Astrocyte of the spinal cord (primary cell): ENCODE results near the gene CAPN7.
A peak's percentile ranks its signal among the peaks of the same experiment; 100 is the strongest.

Experiments used
- DNase-seq: peaks from one replicate; pipeline ENCODE4 v3.0.0; 2011; ENCODE audit warnings: low read depth, low spot score
- H3K4me3 ChIP-seq: 2 replicates; pipeline ENCODE4 v1.5.1; 2011; ENCODE audit warnings: low read depth, mild to moderate bottlenecking, low read length, moderate library complexity
- in situ Hi-C: cut with HindIII; loops from 2 replicates; pipeline ENCODE4 v1.10.0; 2017; ENCODE audit warnings: low sequenced_read_pairs
- TF ChIP-seq, protein P1 (sequence below): IDR thresholded peaks from 2 replicates; pipeline ENCODE4 v1.5.1; 2012; ENCODE audit warnings: low read depth, mild to moderate bottlenecking, low read length, inconsistent platforms

The CAPN7 gene

DNA sequence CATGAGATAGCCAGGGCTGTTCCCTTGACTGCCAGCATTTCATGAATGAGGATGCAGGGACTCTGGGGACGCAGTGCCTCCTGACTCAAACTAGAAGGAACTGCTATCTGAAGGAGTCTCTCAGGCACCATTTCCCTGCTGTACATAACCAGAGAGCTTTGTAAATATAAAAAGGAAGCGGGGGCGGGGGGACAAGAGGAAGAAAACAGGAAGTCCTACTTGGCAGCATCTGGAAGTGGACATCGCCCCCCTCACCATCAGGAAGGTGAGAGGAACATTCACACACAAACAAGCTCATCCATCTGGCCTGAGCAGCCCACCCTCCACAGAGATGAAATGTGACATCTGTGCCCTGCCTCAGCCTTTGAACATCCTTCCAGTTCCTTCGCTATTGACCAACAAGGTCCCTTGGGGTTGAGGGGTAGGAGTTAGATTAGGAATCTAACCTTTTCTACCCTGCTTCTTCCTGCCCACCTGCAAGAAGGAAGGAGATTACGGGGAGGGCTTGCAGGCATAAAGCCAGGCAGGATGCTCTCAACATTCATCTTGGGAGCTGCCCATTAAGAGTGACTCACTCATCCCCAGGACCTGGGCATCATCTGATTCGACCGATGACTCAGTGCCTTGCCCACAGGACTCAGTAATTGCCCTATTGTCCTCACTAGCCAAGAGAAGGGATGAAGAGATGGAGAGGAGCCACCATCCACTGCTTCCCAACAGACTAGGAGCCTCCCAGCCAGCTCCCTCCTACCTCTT is 94.5 kb downstream of the CAPN7 start:
- in situ Hi-C loops: no loop called here
- peak; percentile 56 for DNase-seq
- H3K4me3 ChIP-seq: no peak overlapping the region
- TF ChIP-seq, protein P1, sequence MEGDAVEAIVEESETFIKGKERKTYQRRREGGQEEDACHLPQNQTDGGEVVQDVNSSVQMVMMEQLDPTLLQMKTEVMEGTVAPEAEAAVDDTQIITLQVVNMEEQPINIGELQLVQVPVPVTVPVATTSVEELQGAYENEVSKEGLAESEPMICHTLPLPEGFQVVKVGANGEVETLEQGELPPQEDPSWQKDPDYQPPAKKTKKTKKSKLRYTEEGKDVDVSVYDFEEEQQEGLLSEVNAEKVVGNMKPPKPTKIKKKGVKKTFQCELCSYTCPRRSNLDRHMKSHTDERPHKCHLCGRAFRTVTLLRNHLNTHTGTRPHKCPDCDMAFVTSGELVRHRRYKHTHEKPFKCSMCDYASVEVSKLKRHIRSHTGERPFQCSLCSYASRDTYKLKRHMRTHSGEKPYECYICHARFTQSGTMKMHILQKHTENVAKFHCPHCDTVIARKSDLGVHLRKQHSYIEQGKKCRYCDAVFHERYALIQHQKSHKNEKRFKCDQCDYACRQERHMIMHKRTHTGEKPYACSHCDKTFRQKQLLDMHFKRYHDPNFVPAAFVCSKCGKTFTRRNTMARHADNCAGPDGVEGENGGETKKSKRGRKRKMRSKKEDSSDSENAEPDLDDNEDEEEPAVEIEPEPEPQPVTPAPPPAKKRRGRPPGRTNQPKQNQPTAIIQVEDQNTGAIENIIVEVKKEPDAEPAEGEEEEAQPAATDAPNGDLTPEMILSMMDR: no peak

DNA sequence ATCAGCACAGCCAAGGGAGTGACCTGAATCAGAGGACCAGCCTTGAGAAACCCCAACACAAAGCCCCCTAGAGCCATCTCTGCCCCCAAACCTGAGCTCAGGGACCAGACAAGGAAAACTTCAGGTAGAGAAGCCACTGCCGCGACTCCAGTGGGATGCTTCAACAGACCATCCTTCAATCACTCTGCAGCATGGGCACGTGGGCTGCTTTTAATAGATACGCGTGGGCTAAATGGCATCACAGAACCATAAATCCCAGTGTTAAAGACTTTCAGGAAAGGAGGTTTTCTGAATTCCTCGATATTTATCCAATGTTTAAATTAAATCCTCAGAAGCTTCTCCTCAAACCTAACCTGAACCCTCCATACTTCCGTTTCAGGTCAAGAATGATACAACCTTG is 95.7 kb downstream of the CAPN7 start:
- in situ Hi-C loops: no loop called here
- no peak overlapping the region for H3K4me3 ChIP-seq
- no peak for DNase-seq
- TF ChIP-seq, protein P1: no peak
